NT2/D1 (cell line): ENCODE results near the gene GSPT1.

Source experiments
- YY1 ChIP-seq: IDR thresholded peaks from 2 replicates; pipeline ENCODE4 v1.6.1; 2011; ENCODE audit not compliant: insufficient read length, insufficient read depth
- ZNF274 ChIP-seq: IDR thresholded peaks from 2 replicates; pipeline ENCODE4 v1.6.1; 2011; ENCODE audit warnings: mild to moderate bottlenecking, low read depth, low read length

- no peak for TF ChIP-seq YY1
- no peak for TF ChIP-seq ZNF274
Measured at GRCh38 chr16:11913425-11914079, 2.2 kb downstream of the GSPT1 start.
